ENCODE results near the gene HPCAL4.

The HPCAL4 gene

GRCh38 chr1:39720094-39720999 lies 29.1 kb upstream of the HPCAL4 start:
- TF ChIP-seq GATA3 (IDR thresholded peaks at IDR 0.05; ENCODE audit: low read depth, low read length) (no peak), GATA2 (IDR thresholded peaks at IDR 0.05; ENCODE audit: low read depth, low read length) (no peak)

GRCh38 chr1:39717809-39718208 lies 26.6 kb upstream of the HPCAL4 start:
- no peak for TF ChIP-seq GATA2 (IDR thresholded peaks at IDR 0.05; ENCODE audit: low read depth, low read length)

- TF ChIP-seq GATA3 (IDR thresholded peaks at IDR 0.05; ENCODE audit: low read depth, low read length) (no peak), GATA2 (IDR thresholded peaks at IDR 0.05; ENCODE audit: low read depth, low read length) (no peak)
These were observed 22.3 kb upstream of the HPCAL4 start for GRCh38 chr1:39713557-39713956.

- TF ChIP-seq GATA3 (IDR thresholded peaks at IDR 0.05; ENCODE audit: low read depth, low read length) (no peak), GATA2 (IDR thresholded peaks at IDR 0.05; ENCODE audit: low read depth, low read length) (no peak)
These were observed 20.7 kb upstream of the HPCAL4 start for GRCh38 chr1:39711966-39712340.

- TF ChIP-seq GATA3 (IDR thresholded peaks at IDR 0.05; ENCODE audit: low read depth, low read length) (no peak), GATA2 (IDR thresholded peaks at IDR 0.05; ENCODE audit: low read depth, low read length) (no peak)
These were observed 20.1 kb upstream of the HPCAL4 start for GRCh38 chr1:39711104-39711965.

- TF ChIP-seq GATA2 (IDR thresholded peaks at IDR 0.05; ENCODE audit: low read depth, low read length) (no peak), GATA3 (IDR thresholded peaks at IDR 0.05; ENCODE audit: low read depth, low read length) (no peak)
These were observed 16.3 kb upstream of the HPCAL4 start for GRCh38 chr1:39707506-39707905.

- no peak for TF ChIP-seq GATA2 (IDR thresholded peaks at IDR 0.05; ENCODE audit: low read depth, low read length)
- TF ChIP-seq GATA3 (IDR thresholded peaks at IDR 0.05; ENCODE audit: low read depth, low read length): no peak
These were observed 13.5 kb upstream of the HPCAL4 start for GRCh38 chr1:39704757-39705156.

GRCh38 chr1:39701049-39701439 lies 9.8 kb upstream of the HPCAL4 start:
- no peak for TF ChIP-seq GATA2 (IDR thresholded peaks at IDR 0.05; ENCODE audit: low read depth, low read length)
- no peak for TF ChIP-seq GATA3 (IDR thresholded peaks at IDR 0.05; ENCODE audit: low read depth, low read length)

GRCh38 chr1:39700348-39700747 lies 9.1 kb upstream of the HPCAL4 start:
- TF ChIP-seq GATA3 (IDR thresholded peaks at IDR 0.05; ENCODE audit: low read depth, low read length): no peak
- TF ChIP-seq GATA2 (IDR thresholded peaks at IDR 0.05; ENCODE audit: low read depth, low read length): no peak

- TF ChIP-seq GATA3 (IDR thresholded peaks at IDR 0.05; ENCODE audit: low read depth, low read length) (no peak), GATA2 (IDR thresholded peaks at IDR 0.05; ENCODE audit: low read depth, low read length) (no peak)
These were observed 8.2 kb upstream of the HPCAL4 start for GRCh38 chr1:39699419-39699818.

- no peak for TF ChIP-seq GATA2 (IDR thresholded peaks at IDR 0.05; ENCODE audit: low read depth, low read length)
- TF ChIP-seq GATA3 (IDR thresholded peaks at IDR 0.05; ENCODE audit: low read depth, low read length): no peak
These were observed 7.3 kb upstream of the HPCAL4 start for GRCh38 chr1:39698568-39698967.

GRCh38 chr1:39696448-39696847 lies 5.2 kb upstream of the HPCAL4 start:
- TF ChIP-seq GATA2 (IDR thresholded peaks at IDR 0.05; ENCODE audit: low read depth, low read length): no peak
- no peak for TF ChIP-seq GATA3 (IDR thresholded peaks at IDR 0.05; ENCODE audit: low read depth, low read length)

GRCh38 chr1:39695016-39695415 lies 3.8 kb upstream of the HPCAL4 start:
- TF ChIP-seq GATA2 (IDR thresholded peaks at IDR 0.05; ENCODE audit: low read depth, low read length) (no peak), GATA3 (IDR thresholded peaks at IDR 0.05; ENCODE audit: low read depth, low read length) (no peak)

GRCh38 chr1:39694026-39694425 lies 2.8 kb upstream of the HPCAL4 start:
- TF ChIP-seq GATA2 (IDR thresholded peaks at IDR 0.05; ENCODE audit: low read depth, low read length): no peak
- TF ChIP-seq GATA3 (IDR thresholded peaks at IDR 0.05; ENCODE audit: low read depth, low read length): no peak
